NOMO-1 (cell line): ENCODE data around the gene OMP.
"Not testable (repeated sequence)": the region's sequence is repeated elsewhere in the genome, so short reads cannot be mapped to it uniquely, and the experiment has no call there.

Experiments used
- DNase-seq, 2 experiments: peaks; one replicate each; lab custom pipeline; 2025; ENCODE audit not compliant: unreplicated experiment in 2 of 2; lab: John Stamatoyannopoulos, UW

OMP gene

GRCh38 chr11:77084581-77085191 lies 18.0 kb upstream of the OMP start:
- no peak for DNase-seq

GRCh38 chr11:77085652-77086051 lies 17.0 kb upstream of the OMP start:
- no peak for DNase-seq

GRCh38 chr11:77086521-77087472 lies 15.8 kb upstream of the OMP start:
- no peak for DNase-seq

GRCh38 chr11:77087723-77088225 lies 14.9 kb upstream of the OMP start:
- DNase-seq = no peak

GRCh38 chr11:77088236-77089003 lies 14.2 kb upstream of the OMP start:
- DNase-seq = no peak

- no peak for DNase-seq
Measured at GRCh38 chr11:77089004-77089545, 13.6 kb upstream of the OMP start.

- DNase-seq = no peak
Measured at GRCh38 chr11:77090046-77090372, 12.6 kb upstream of the OMP start.

- no peak for DNase-seq
Measured at GRCh38 chr11:77090373-77091111, 12.1 kb upstream of the OMP start.

GRCh38 chr11:77091146-77091940 lies 11.3 kb upstream of the OMP start:
- peak; percentile 57 to 59 for DNase-seq

- no peak for DNase-seq
Measured at GRCh38 chr11:77092382-77092781, 10.3 kb upstream of the OMP start.

GRCh38 chr11:77093056-77093891 lies 9.4 kb upstream of the OMP start:
- DNase-seq = no peak

- no peak for DNase-seq
Measured at GRCh38 chr11:77093987-77094840, 8.4 kb upstream of the OMP start.

- no peak for DNase-seq
Measured at GRCh38 chr11:77094841-77095365, 7.7 kb upstream of the OMP start.

- DNase-seq = no peak
Measured at GRCh38 chr11:77095551-77096490, 6.8 kb upstream of the OMP start.

- no peak for DNase-seq
Measured at GRCh38 chr11:77096591-77097019, 6.0 kb upstream of the OMP start.

- not testable (repeated sequence) for DNase-seq
Measured at GRCh38 chr11:77097180-77097579, 5.5 kb upstream of the OMP start.
